ENCODE measurements around the gene GPR78. TPM values are rescaled to one million over a fixed set of nuclear protein-coding genes. Genes with fewer than 3 reads are reported as not detected.

The GPR78 gene
- total and polyA plus RNA-seq, 4 donors = not detected

DNA sequence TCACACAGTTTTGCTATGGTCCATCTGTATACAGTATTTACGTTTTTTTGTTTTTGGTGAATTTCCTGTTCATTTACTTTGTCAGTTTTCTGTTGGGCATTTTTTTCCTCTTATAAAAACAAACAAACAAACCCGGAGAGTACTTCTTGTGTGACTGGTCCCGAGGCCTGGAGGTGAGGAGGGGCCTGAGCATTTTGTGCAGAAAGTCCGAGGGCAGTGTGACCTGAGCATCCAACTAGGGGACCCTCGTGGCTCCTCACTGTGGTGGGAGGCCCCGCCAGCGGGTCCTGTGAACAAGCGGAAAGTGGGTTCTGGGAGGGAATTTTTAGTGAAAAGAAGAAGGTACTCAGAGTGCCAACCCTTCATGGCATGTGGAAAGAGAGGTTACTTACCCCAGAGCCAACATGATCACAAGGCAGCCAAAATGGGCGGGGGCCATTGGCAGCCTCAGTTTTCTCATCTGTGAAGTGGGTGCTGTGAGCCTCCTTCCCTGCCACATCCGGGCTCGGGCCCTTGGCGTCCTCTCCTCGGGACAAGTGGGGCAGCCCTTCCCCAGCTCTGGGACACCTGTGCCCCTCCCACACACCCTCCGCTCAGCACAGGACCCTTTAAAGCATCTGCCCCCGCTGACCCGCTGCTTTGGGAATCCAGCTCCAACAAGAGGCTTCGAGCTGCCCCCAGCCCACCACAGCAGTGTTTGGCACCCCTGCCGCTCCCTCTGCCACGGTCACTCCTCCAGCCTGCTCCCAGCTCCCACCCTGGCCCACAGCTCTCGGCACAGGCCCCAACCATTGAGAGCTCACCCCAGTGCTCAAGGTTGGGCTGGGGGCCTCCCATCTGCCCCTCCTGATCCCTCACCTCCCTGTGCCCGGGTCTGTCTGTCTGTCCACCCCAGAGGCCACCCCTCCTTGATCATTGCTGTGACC lies 22.8 kb upstream of the GPR78 start:
- TF ChIP-seq NR2F2 (IDR thresholded peaks at IDR 0.05) = no peak
- TF ChIP-seq HNF4A (conservative IDR thresholded peaks at IDR 0.05) = no peak
- TF ChIP-seq, protein P1, sequence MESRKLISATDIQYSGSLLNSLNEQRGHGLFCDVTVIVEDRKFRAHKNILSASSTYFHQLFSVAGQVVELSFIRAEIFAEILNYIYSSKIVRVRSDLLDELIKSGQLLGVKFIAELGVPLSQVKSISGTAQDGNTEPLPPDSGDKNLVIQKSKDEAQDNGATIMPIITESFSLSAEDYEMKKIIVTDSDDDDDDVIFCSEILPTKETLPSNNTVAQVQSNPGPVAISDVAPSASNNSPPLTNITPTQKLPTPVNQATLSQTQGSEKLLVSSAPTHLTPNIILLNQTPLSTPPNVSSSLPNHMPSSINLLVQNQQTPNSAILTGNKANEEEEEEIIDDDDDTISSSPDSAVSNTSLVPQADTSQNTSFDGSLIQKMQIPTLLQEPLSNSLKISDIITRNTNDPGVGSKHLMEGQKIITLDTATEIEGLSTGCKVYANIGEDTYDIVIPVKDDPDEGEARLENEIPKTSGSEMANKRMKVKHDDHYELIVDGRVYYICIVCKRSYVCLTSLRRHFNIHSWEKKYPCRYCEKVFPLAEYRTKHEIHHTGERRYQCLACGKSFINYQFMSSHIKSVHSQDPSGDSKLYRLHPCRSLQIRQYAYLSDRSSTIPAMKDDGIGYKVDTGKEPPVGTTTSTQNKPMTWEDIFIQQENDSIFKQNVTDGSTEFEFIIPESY (IDR thresholded peaks at IDR 0.05) = no peak
- TF ChIP-seq GABPA (IDR thresholded peaks at IDR 0.05 in 1 of 2, conservative IDR thresholded peaks at IDR 0.05 in 1 of 2) = no peak
- no peak for TF ChIP-seq HNF4G (IDR thresholded peaks at IDR 0.05)
- no peak for TF ChIP-seq RXRA (IDR thresholded peaks at IDR 0.05)
- TF ChIP-seq, protein P2, sequence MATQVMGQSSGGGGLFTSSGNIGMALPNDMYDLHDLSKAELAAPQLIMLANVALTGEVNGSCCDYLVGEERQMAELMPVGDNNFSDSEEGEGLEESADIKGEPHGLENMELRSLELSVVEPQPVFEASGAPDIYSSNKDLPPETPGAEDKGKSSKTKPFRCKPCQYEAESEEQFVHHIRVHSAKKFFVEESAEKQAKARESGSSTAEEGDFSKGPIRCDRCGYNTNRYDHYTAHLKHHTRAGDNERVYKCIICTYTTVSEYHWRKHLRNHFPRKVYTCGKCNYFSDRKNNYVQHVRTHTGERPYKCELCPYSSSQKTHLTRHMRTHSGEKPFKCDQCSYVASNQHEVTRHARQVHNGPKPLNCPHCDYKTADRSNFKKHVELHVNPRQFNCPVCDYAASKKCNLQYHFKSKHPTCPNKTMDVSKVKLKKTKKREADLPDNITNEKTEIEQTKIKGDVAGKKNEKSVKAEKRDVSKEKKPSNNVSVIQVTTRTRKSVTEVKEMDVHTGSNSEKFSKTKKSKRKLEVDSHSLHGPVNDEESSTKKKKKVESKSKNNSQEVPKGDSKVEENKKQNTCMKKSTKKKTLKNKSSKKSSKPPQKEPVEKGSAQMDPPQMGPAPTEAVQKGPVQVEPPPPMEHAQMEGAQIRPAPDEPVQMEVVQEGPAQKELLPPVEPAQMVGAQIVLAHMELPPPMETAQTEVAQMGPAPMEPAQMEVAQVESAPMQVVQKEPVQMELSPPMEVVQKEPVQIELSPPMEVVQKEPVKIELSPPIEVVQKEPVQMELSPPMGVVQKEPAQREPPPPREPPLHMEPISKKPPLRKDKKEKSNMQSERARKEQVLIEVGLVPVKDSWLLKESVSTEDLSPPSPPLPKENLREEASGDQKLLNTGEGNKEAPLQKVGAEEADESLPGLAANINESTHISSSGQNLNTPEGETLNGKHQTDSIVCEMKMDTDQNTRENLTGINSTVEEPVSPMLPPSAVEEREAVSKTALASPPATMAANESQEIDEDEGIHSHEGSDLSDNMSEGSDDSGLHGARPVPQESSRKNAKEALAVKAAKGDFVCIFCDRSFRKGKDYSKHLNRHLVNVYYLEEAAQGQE (IDR thresholded peaks at IDR 0.05) = no peak
- TF ChIP-seq FOXA1 (IDR thresholded peaks at IDR 0.05) = no peak
- no peak for TF ChIP-seq YY1 (IDR thresholded peaks at IDR 0.05)
- TF ChIP-seq RAD21 (IDR thresholded peaks at IDR 0.05) = no peak
- no peak for TF ChIP-seq EGR1 (IDR thresholded peaks at IDR 0.05; ENCODE audit: low read depth in 2 of 2)
- TF ChIP-seq, protein P3, sequence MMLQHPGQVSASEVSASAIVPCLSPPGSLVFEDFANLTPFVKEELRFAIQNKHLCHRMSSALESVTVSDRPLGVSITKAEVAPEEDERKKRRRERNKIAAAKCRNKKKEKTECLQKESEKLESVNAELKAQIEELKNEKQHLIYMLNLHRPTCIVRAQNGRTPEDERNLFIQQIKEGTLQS (IDR thresholded peaks at IDR 0.05) = no peak
- no peak for TF ChIP-seq JUND (IDR thresholded peaks at IDR 0.05)
- TF ChIP-seq, protein P4, sequence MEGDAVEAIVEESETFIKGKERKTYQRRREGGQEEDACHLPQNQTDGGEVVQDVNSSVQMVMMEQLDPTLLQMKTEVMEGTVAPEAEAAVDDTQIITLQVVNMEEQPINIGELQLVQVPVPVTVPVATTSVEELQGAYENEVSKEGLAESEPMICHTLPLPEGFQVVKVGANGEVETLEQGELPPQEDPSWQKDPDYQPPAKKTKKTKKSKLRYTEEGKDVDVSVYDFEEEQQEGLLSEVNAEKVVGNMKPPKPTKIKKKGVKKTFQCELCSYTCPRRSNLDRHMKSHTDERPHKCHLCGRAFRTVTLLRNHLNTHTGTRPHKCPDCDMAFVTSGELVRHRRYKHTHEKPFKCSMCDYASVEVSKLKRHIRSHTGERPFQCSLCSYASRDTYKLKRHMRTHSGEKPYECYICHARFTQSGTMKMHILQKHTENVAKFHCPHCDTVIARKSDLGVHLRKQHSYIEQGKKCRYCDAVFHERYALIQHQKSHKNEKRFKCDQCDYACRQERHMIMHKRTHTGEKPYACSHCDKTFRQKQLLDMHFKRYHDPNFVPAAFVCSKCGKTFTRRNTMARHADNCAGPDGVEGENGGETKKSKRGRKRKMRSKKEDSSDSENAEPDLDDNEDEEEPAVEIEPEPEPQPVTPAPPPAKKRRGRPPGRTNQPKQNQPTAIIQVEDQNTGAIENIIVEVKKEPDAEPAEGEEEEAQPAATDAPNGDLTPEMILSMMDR (IDR thresholded peaks at IDR 0.05; ENCODE audit: low read depth, low read length, missing input control) = no peak
- TF ChIP-seq SP1 (IDR thresholded peaks at IDR 0.05) = no peak
- no peak for TF ChIP-seq FOXA2 (IDR thresholded peaks at IDR 0.05)
- no peak for TF ChIP-seq TAF1 (conservative IDR thresholded peaks at IDR 0.05)
- TF ChIP-seq, protein P5, sequence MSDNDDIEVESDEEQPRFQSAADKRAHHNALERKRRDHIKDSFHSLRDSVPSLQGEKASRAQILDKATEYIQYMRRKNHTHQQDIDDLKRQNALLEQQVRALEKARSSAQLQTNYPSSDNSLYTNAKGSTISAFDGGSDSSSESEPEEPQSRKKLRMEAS (IDR thresholded peaks at IDR 0.05) = no peak
- no peak for DNase-seq (ENCODE audit: low spot score)
- Histone ChIP-seq H3K27ac (ENCODE audit: low read depth in 1 of 2, low read length in 2 of 2) (no peak overlapping the region), H3K27me3 (ENCODE audit: control insufficient read depth in 4 of 4, insufficient read depth in 4 of 4, low read length in 3 of 4) (no peaks in the 10 kb centered on the region), H3K36me3 (ENCODE audit: control insufficient read depth in 4 of 4, insufficient read depth in 3 of 4, low read depth in 1 of 4, low read length in 3 of 4) (no peaks in the 10 kb centered on the region), H3K9me3 (ENCODE audit: control insufficient read depth in 4 of 4, low read length in 3 of 4) (no peaks in the 10 kb centered on the region), H3K9ac (ENCODE audit: low read depth in 1 of 2, low read length in 2 of 2) (no peak overlapping the region), H3K4me1 (ENCODE audit: control insufficient read depth in 4 of 4, insufficient read depth in 4 of 4, low read length in 3 of 4) (no peaks in the 10 kb centered on the region), H3K4me3 (ENCODE audit: low read depth in 1 of 3, low read length in 3 of 3) (no peak overlapping the region)
- 78% methylated on average over 21 of the region's 21 CpGs for WGBS
